Measurements from ENCODE around the gene TCEANC2.

TCEANC2 gene

DNA sequence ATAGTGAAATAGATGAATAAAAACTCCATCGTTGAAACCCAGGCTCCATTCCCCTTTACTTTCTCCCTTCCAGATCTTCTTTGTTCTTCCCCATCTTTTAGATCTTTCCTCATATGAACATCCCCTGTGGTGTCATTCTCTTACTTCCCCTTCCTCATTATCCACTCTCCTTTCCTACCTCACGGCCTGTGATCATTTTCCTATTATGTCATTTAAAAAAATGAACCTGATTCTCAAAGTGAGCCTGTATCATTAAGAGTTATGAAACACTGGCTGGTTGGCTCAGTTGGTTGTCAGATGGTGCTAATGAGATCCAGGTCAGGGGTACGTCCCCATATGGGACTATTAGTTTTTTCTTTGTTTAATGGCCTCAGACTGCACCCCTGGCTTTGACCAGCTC is 38.3 kb downstream of the TCEANC2 start:
- TF ChIP-seq FOXM1 (IDR thresholded peaks at IDR 0.05; ENCODE audit: borderline replicate concordance, low read depth) (no peak), EP300 (IDR thresholded peaks at IDR 0.05; ENCODE audit: borderline replicate concordance) (no peak), YY1 (IDR thresholded peaks at IDR 0.05; ENCODE audit: low read depth) (no peak), ZBTB7A (IDR thresholded peaks at IDR 0.05; ENCODE audit: low read depth) (no peak), EGR1 (IDR thresholded peaks at IDR 0.05) (no peak), TEAD4 (IDR thresholded peaks at IDR 0.05) (no peak), RAD21 (IDR thresholded peaks at IDR 0.05; ENCODE audit: low read depth) (no peak), TCF12 (IDR thresholded peaks at IDR 0.05; ENCODE audit: low read depth) (no peak), CEBPB (IDR thresholded peaks at IDR 0.05) (no peak), CREB1 (IDR thresholded peaks at IDR 0.05; ENCODE audit: low read depth) (no peak)
- TF ChIP-seq, protein P1, sequence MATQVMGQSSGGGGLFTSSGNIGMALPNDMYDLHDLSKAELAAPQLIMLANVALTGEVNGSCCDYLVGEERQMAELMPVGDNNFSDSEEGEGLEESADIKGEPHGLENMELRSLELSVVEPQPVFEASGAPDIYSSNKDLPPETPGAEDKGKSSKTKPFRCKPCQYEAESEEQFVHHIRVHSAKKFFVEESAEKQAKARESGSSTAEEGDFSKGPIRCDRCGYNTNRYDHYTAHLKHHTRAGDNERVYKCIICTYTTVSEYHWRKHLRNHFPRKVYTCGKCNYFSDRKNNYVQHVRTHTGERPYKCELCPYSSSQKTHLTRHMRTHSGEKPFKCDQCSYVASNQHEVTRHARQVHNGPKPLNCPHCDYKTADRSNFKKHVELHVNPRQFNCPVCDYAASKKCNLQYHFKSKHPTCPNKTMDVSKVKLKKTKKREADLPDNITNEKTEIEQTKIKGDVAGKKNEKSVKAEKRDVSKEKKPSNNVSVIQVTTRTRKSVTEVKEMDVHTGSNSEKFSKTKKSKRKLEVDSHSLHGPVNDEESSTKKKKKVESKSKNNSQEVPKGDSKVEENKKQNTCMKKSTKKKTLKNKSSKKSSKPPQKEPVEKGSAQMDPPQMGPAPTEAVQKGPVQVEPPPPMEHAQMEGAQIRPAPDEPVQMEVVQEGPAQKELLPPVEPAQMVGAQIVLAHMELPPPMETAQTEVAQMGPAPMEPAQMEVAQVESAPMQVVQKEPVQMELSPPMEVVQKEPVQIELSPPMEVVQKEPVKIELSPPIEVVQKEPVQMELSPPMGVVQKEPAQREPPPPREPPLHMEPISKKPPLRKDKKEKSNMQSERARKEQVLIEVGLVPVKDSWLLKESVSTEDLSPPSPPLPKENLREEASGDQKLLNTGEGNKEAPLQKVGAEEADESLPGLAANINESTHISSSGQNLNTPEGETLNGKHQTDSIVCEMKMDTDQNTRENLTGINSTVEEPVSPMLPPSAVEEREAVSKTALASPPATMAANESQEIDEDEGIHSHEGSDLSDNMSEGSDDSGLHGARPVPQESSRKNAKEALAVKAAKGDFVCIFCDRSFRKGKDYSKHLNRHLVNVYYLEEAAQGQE (IDR thresholded peaks at IDR 0.05; ENCODE audit: low read depth): no peak
- TF ChIP-seq, protein P2, sequence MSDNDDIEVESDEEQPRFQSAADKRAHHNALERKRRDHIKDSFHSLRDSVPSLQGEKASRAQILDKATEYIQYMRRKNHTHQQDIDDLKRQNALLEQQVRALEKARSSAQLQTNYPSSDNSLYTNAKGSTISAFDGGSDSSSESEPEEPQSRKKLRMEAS (IDR thresholded peaks at IDR 0.05): no peak

DNA sequence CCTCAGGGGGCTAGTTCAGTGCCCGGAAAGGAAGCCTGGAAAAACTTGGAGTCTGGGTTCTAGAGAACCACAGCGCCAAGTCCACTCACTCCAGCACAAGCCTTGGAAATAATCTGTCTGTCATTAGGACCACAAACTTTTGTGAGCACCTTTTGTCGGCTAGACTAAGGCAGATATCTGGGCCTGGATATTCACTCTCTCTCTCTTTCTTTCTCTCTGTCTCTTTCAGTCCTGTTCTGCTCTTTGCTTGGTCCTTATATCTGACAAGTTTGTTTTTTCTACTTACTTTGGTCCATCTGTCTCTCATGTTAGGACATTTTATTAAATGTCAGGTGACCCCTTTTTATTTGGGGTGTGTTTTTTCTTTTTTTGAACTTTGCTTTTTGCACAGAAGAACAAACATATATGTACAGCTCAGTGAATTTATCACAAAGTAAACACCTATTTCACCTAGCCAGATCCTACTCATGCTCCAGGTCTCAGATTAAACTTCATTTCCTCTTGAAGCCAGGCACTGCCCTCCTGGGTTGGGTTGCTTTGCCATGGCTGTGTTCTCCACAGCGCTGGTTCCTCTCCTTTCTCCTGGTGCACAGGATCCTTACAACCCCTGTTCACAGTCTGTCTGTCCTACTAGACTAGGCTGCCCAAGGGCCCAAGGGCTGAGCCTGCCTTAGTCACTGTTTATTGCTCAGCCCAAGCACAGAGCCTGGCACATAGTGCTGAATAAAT is 40.8 kb downstream of the TCEANC2 start:
- TF ChIP-seq TAF1 (IDR thresholded peaks at IDR 0.05; ENCODE audit: low read depth) (no peak), FOXM1 (IDR thresholded peaks at IDR 0.05; ENCODE audit: borderline replicate concordance, low read depth) (no peak), EP300 (IDR thresholded peaks at IDR 0.05; ENCODE audit: borderline replicate concordance) (no peak), CEBPB (IDR thresholded peaks at IDR 0.05) (no peak), EGR1 (IDR thresholded peaks at IDR 0.05) (no peak), CREB1 (IDR thresholded peaks at IDR 0.05; ENCODE audit: low read depth) (no peak), TEAD4 (IDR thresholded peaks at IDR 0.05) (no peak), RAD21 (IDR thresholded peaks at IDR 0.05; ENCODE audit: low read depth) (no peak), YY1 (IDR thresholded peaks at IDR 0.05; ENCODE audit: low read depth) (no peak), TCF12 (IDR thresholded peaks at IDR 0.05; ENCODE audit: low read depth) (no peak), NFIC (IDR thresholded peaks at IDR 0.05) (no peak), ZBTB7A (IDR thresholded peaks at IDR 0.05; ENCODE audit: low read depth) (no peak)
- TF ChIP-seq, protein P1 (IDR thresholded peaks at IDR 0.05; ENCODE audit: low read depth): no peak
- TF ChIP-seq, protein P3, sequence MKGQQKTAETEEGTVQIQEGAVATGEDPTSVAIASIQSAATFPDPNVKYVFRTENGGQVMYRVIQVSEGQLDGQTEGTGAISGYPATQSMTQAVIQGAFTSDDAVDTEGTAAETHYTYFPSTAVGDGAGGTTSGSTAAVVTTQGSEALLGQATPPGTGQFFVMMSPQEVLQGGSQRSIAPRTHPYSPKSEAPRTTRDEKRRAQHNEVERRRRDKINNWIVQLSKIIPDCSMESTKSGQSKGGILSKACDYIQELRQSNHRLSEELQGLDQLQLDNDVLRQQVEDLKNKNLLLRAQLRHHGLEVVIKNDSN (IDR thresholded peaks at IDR 0.05): no peak
- TF ChIP-seq, protein P2 (IDR thresholded peaks at IDR 0.05): no peak

DNA sequence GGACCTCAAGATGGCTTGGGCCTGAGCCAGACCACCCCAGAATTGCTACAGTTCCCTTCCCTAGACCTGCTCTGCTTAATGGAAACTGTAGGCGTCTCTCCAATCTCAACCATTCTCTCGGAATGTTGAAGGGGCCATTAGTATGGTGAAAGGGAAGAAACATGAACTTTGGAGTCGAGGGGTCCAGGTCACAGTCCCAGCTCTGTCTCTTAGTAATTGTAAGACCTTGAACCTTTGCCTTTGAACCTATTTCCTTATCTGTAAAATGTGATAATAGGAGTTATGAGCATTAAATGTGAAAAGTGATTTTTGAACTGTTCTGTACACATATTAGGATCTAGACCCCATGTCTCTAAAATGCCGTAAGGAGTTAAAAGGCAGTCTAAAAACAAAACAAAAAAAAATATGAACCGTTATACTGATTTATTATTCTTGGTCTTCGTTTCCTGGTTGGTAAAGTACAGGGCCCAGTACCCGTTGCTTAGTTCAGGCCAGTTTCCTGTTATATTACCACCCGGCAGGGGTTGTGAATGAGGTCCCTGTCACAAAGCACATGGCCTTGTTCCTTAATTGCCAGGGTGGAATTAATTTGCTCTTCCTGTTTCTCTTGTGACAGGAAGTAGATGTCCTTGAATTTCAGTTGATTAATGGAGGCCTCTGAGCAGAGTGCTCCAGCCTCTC is 42.3 kb downstream of the TCEANC2 start:
- TF ChIP-seq EGR1 (IDR thresholded peaks at IDR 0.05): no peak
- TF ChIP-seq, protein P2 (IDR thresholded peaks at IDR 0.05): no peak
- TF ChIP-seq, protein P1 (IDR thresholded peaks at IDR 0.05; ENCODE audit: low read depth): no peak
- no peak for TF ChIP-seq TCF12 (IDR thresholded peaks at IDR 0.05; ENCODE audit: low read depth)

DNA sequence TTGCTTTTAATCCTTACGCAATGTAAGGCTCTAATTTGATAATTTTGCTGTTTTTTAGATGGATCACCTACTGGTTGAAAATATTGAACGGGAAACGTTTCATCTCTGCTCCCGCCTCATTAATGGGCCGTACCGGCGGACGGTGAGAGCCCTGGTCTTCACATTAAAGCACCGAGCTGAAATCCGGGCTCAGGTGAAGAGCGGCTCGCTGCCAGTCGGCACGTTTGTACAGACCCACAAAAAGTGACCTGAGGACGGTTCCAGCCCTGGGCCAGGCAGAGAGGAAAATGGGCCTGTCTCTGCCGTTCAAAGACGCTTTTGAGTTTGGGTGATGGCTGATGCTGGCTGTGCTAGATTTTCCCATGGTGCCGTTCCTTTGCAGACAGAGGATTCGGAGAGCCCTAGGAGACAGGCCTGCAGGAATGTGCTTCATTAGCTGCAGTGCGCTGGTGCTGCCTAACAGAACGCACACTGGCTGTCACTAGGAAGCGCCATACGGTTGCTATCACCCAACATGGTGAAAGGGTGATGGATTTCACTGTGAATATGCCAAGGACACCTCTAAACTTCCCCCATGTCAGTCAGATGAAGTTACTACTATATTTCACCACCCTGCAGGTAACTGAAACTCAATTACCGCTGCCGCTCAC is 42.9 kb downstream of the TCEANC2 start:
- TF ChIP-seq, protein P3 (IDR thresholded peaks at IDR 0.05): no peak
- TF ChIP-seq TAF1 (IDR thresholded peaks at IDR 0.05; ENCODE audit: low read depth) (no peak), NFIC (IDR thresholded peaks at IDR 0.05) (no peak), EP300 (IDR thresholded peaks at IDR 0.05; ENCODE audit: borderline replicate concordance) (no peak), CEBPB (IDR thresholded peaks at IDR 0.05) (no peak), TCF12 (IDR thresholded peaks at IDR 0.05; ENCODE audit: low read depth) (no peak), RAD21 (IDR thresholded peaks at IDR 0.05; ENCODE audit: low read depth) (no peak), ZBTB7A (IDR thresholded peaks at IDR 0.05; ENCODE audit: low read depth) (no peak), FOXM1 (IDR thresholded peaks at IDR 0.05; ENCODE audit: borderline replicate concordance, low read depth) (no peak), YY1 (IDR thresholded peaks at IDR 0.05; ENCODE audit: low read depth) (no peak), EGR1 (IDR thresholded peaks at IDR 0.05) (no peak), CREB1 (IDR thresholded peaks at IDR 0.05; ENCODE audit: low read depth) (no peak), TEAD4 (IDR thresholded peaks at IDR 0.05) (no peak)
- TF ChIP-seq, protein P2 (IDR thresholded peaks at IDR 0.05): no peak

Measured in Ishikawa (cell line).